CD4-positive, alpha-beta memory T cell (primary cell): ENCODE results near the gene TJP1. TPM values are rescaled to one million over a fixed set of nuclear protein-coding genes. Genes with fewer than 3 reads are reported as not detected.
"Not testable (repeated sequence)": the region's sequence is repeated elsewhere in the genome, so short reads cannot be mapped to it uniquely, and the experiment has no call there.

ENCODE experiments used
- CTCF ChIA-PET: fragments of 350-600 bp; sonication (Branson Sonifier 250); formaldehyde crosslinking; loops from one replicate; lab custom pipeline; 2021; ENCODE audit warnings: inconsistent platforms; ENCODE audit not compliant: partially characterized antibody; lab: Charles Lee
- POLR2A ChIA-PET: fragments of 350-600 bp; sonication (Branson Sonifier 250); formaldehyde crosslinking; loops from one replicate; lab custom pipeline; 2021; ENCODE audit not compliant: partially characterized antibody; lab: Charles Lee
- DNase-seq, 5 donors: peaks; one replicate each; pipeline versions ENCODE4 v3.0.0 to v3.0.0-alpha.2; 2020 to 2022; ENCODE audit warnings: mixed read lengths in 1 of 5
- H3K27ac ChIP-seq: one replicate; pipeline ENCODE4 v1.7.0; 2013; ENCODE audit warnings: low read depth, low read length
- H3K27me3 ChIP-seq: 2 replicates; pipeline ENCODE4 v1.7.0; 2013; ENCODE audit warnings: mild to moderate bottlenecking, low read length, moderate library complexity; ENCODE audit not compliant: insufficient read depth
- H3K36me3 ChIP-seq: 2 replicates; pipeline ENCODE4 v1.7.0; 2013; ENCODE audit warnings: mild to moderate bottlenecking, low read length, moderate library complexity; ENCODE audit not compliant: insufficient read depth
- H3K4me1 ChIP-seq: 2 replicates; pipeline ENCODE4 v1.7.0; 2013; ENCODE audit warnings: mild to moderate bottlenecking, low read length, moderate library complexity; ENCODE audit not compliant: insufficient read depth
- H3K4me3 ChIP-seq, 2 donors: one replicate each; pipeline ENCODE4 v1.7.0; 2013; ENCODE audit warnings: low read length in 2 of 2, mild to moderate bottlenecking in 1 of 2
- H3K9me3 ChIP-seq, 2 donors: one replicate each; pipeline ENCODE4 v1.7.0; 2013; ENCODE audit warnings: low read length in 2 of 2, control low read depth in 1 of 2; ENCODE audit not compliant: control insufficient read depth in 1 of 2
- H3K27ac Mint-ChIP-seq, 7 donors: one replicate each; pipeline ENCODE4 v1.8.0; 2020 to 2021; ENCODE audit warnings: mixed read lengths in 7 of 7, mild to moderate bottlenecking in 6 of 7, inconsistent platforms in 3 of 7, moderate library complexity in 3 of 7
- H3K27me3 Mint-ChIP-seq, 2 donors: one replicate each; pipeline ENCODE4 v1.8.0; 2020 to 2021; ENCODE audit warnings: mixed read lengths in 2 of 2
- H3K36me3 Mint-ChIP-seq, 2 donors: one replicate each; pipeline ENCODE4 v1.8.0; 2020 to 2021; ENCODE audit warnings: mixed read lengths in 2 of 2, inconsistent platforms in 1 of 2, mild to moderate bottlenecking in 1 of 2
- H3K4me1 Mint-ChIP-seq, 4 donors: one replicate each; pipeline ENCODE4 v1.8.0; 2020 to 2021; ENCODE audit warnings: mixed read lengths in 4 of 4, mild to moderate bottlenecking in 1 of 4
- H3K4me3 Mint-ChIP-seq, 8 donors: one replicate each; pipeline ENCODE4 v1.8.0; 2020 to 2021; ENCODE audit warnings: mixed read lengths in 8 of 8, mild to moderate bottlenecking in 7 of 8, moderate library complexity in 6 of 8, inconsistent platforms in 3 of 8
- H3K9me3 Mint-ChIP-seq, 8 donors: one replicate each; pipeline ENCODE4 v1.8.0; 2020 to 2021; ENCODE audit warnings: mixed read lengths in 8 of 8, mild to moderate bottlenecking in 5 of 8, inconsistent platforms in 3 of 8, moderate library complexity in 1 of 8
- intact Hi-C: fragments of 100-400 bp; cut with micrococcal nuclease; formaldehyde crosslinking; loops from one replicate; pipeline ENCODE4 v1.15.1; 2023
- polyA plus RNA-seq, 2 donors: library from polyadenylated mRNA; unstranded; fragments of 300-500 nt; fragmentation: Illumina TruSeq; gene quantifications; one replicate each; pipeline ENCODE4 v1.2.3, GENCODE V29; 2021
- total RNA-seq, 2 experiments: library from RNA; stranded (reverse); gene quantifications; one replicate each; pipeline ENCODE4 v1.2.3, GENCODE V29; 2021

The TJP1 gene
- total and polyA plus RNA-seq, 4 experiments from 2014 or later = not detected

- Histone ChIP-seq H3K9me3 (no peaks in the 10 kb centered on the region), H3K4me1 (no peaks in the 10 kb centered on the region), H3K4me3 (no peak overlapping the region), H3K27me3 (no peaks in the 10 kb centered on the region), H3K36me3 (no peaks in the 10 kb centered on the region), H3K27ac (no peak overlapping the region)
- Mint-ChIP-seq H3K4me1 (no peaks in the 10 kb centered on the region), H3K27me3 (peaks cover 0 to 5% of the 10 kb centered on the region in 2 donors), H3K9me3 (peaks cover 0 to 3% (median under 1%) of the 10 kb centered on the region in 8 donors), H3K36me3 (no peaks in the 10 kb centered on the region), H3K27ac (no peak overlapping the region), H3K4me3 (no peak overlapping the region)
- ChIA-PET POLR2A (no interaction called here), CTCF (no interaction called here)
- DNase-seq = no peak
- intact Hi-C loops = no loop called here
Measured at GRCh38 chr15:29699791-29700190, 122.5 kb downstream of the TJP1 start.

GRCh38 chr15:29698030-29698701, 124.1 kb downstream of the TJP1 start:
- H3K27ac ChIP-seq = no peak overlapping the region
- peaks cover 0 to 5% of the 10 kb centered on the region in 2 donors for H3K27me3 Mint-ChIP-seq
- POLR2A ChIA-PET = no interaction called here
- H3K27ac Mint-ChIP-seq = no peak overlapping the region
- H3K9me3 ChIP-seq = no peaks in the 10 kb centered on the region
- no peaks in the 10 kb centered on the region for H3K4me1 ChIP-seq
- H3K4me3 Mint-ChIP-seq = no peak overlapping the region
- H3K27me3 ChIP-seq = no peaks in the 10 kb centered on the region
- H3K9me3 Mint-ChIP-seq = peaks cover 0 to 12% (median 7%) of the 10 kb centered on the region in 8 donors
- no peaks in the 10 kb centered on the region for H3K36me3 Mint-ChIP-seq
- no peak for DNase-seq
- no peaks in the 10 kb centered on the region for H3K36me3 ChIP-seq
- intact Hi-C loops = no loop called here
- no peaks in the 10 kb centered on the region for H3K4me1 Mint-ChIP-seq
- no peak overlapping the region for H3K4me3 ChIP-seq
- CTCF ChIA-PET = no interaction called here

- intact Hi-C loops = no loop called here
- no peaks in the 10 kb centered on the region for H3K27me3 ChIP-seq
- H3K9me3 ChIP-seq = no peaks in the 10 kb centered on the region
- no peak overlapping the region for H3K4me3 ChIP-seq
- H3K27me3 Mint-ChIP-seq = peaks cover 0 to 5% of the 10 kb centered on the region in 2 donors
- H3K4me1 Mint-ChIP-seq = no peaks in the 10 kb centered on the region
- POLR2A ChIA-PET = no interaction called here
- no peaks in the 10 kb centered on the region for H3K36me3 ChIP-seq
- no peak overlapping the region for H3K27ac ChIP-seq
- peaks cover 0 to 12% (median 7%) of the 10 kb centered on the region in 8 donors for H3K9me3 Mint-ChIP-seq
- no peak for DNase-seq
- no peaks in the 10 kb centered on the region for H3K4me1 ChIP-seq
- CTCF ChIA-PET = no interaction called here
- no peaks in the 10 kb centered on the region for H3K36me3 Mint-ChIP-seq
- no peak overlapping the region for H3K4me3 Mint-ChIP-seq
- H3K27ac Mint-ChIP-seq = no peak overlapping the region
Measured at GRCh38 chr15:29696950-29697738, 125.1 kb downstream of the TJP1 start.

GRCh38 chr15:29696506-29696905, 125.8 kb downstream of the TJP1 start:
- DNase-seq, CTCF ChIA-PET: not testable (repeated sequence)

GRCh38 chr15:29695489-29696167, 126.6 kb downstream of the TJP1 start:
- peaks cover 4 to 8% of the 10 kb centered on the region in 2 donors for H3K27me3 Mint-ChIP-seq
- DNase-seq = no peak
- H3K9me3 Mint-ChIP-seq = peaks cover 0 to 18% (median 7%) of the 10 kb centered on the region in 8 donors
- Histone ChIP-seq H3K4me1 (no peaks in the 10 kb centered on the region), H3K27ac (no peak overlapping the region), H3K9me3 (no peaks in the 10 kb centered on the region), H3K27me3 (no peaks in the 10 kb centered on the region), H3K36me3 (no peaks in the 10 kb centered on the region), H3K4me3 (no peak overlapping the region)
- H3K4me3 Mint-ChIP-seq = no peak overlapping the region
- CTCF ChIA-PET = no interaction called here
- intact Hi-C loops = no loop called here
- no peak overlapping the region for H3K27ac Mint-ChIP-seq
- no peaks in the 10 kb centered on the region for H3K4me1 Mint-ChIP-seq
- H3K36me3 Mint-ChIP-seq = no peaks in the 10 kb centered on the region
- POLR2A ChIA-PET = no interaction called here

More at GRCh38 chr15:29696506-29696905, 125.8 kb downstream of the TJP1 start:
- H3K27ac Mint-ChIP-seq, H3K4me3 Mint-ChIP-seq, H3K9me3 ChIP-seq, H3K27ac ChIP-seq, POLR2A ChIA-PET, H3K27me3 Mint-ChIP-seq, H3K36me3 Mint-ChIP-seq, H3K4me3 ChIP-seq, H3K36me3 ChIP-seq, H3K4me1 ChIP-seq, H3K4me1 Mint-ChIP-seq, intact Hi-C loops, H3K27me3 ChIP-seq: not testable (repeated sequence)
- peaks cover 0 to 12% (median 7%) of the 10 kb centered on the region in 8 donors for H3K9me3 Mint-ChIP-seq

GRCh38 chr15:29693225-29693624, 129.0 kb downstream of the TJP1 start:
- intact Hi-C loops = no loop called here
- Histone ChIP-seq H3K4me1 (no peaks in the 10 kb centered on the region), H3K27me3 (no peaks in the 10 kb centered on the region), H3K4me3 (no peak overlapping the region), H3K27ac (no peak overlapping the region), H3K9me3 (no peaks in the 10 kb centered on the region), H3K36me3 (no peaks in the 10 kb centered on the region)
- Mint-ChIP-seq H3K27me3 (peaks cover 4 to 6% of the 10 kb centered on the region in 2 donors), H3K4me1 (no peaks in the 10 kb centered on the region), H3K27ac (no peak overlapping the region), H3K4me3 (no peak overlapping the region), H3K36me3 (no peaks in the 10 kb centered on the region), H3K9me3 (peaks cover 0 to 18% (median 5%) of the 10 kb centered on the region in 8 donors)
- ChIA-PET CTCF (no interaction called here), POLR2A (no interaction called here)
- DNase-seq = no peak

- no peak overlapping the region for H3K4me3 ChIP-seq
- ChIA-PET CTCF (no interaction called here), POLR2A (no interaction called here)
- no peak for DNase-seq
- no peak overlapping the region for H3K4me3 Mint-ChIP-seq
- no peak overlapping the region for H3K27ac ChIP-seq
- H3K36me3 ChIP-seq = no peaks in the 10 kb centered on the region
- H3K9me3 ChIP-seq = no peaks in the 10 kb centered on the region
- no peaks in the 10 kb centered on the region for H3K4me1 ChIP-seq
- no peaks in the 10 kb centered on the region for H3K4me1 Mint-ChIP-seq
- H3K36me3 Mint-ChIP-seq = no peaks in the 10 kb centered on the region
- peaks cover 4 to 6% of the 10 kb centered on the region in 2 donors for H3K27me3 Mint-ChIP-seq
- no peak overlapping the region for H3K27ac Mint-ChIP-seq
- peaks cover 0 to 18% (median 5%) of the 10 kb centered on the region in 8 donors for H3K9me3 Mint-ChIP-seq
- H3K27me3 ChIP-seq = no peaks in the 10 kb centered on the region
- intact Hi-C loops = no loop called here
Measured at GRCh38 chr15:29692527-29692926, 129.7 kb downstream of the TJP1 start.
